Kidney (tissue), 14 donors: ENCODE results near the gene KCTD10. TPM values are rescaled to one million over a fixed set of nuclear protein-coding genes. Genes with fewer than 3 reads are reported as not detected.

Experiments used
- DNase-seq, 5 donors: peaks; one replicate each; pipeline ENCODE4 v3.0.0-alpha.2; 2013 to 2020
- FAIRE-seq: peaks from 2 replicates; lab custom pipeline; 2012; peaks lifted over from hg19 to GRCh38; lab: Jason Lieb, UNC
- H3K27ac ChIP-seq, 2 donors: one replicate each; pipeline ENCODE4 v1.7.0; 2013; ENCODE audit warnings: low read depth in 2 of 2, low read length in 2 of 2, inconsistent platforms in 1 of 2
- H3K27me3 ChIP-seq: one replicate; pipeline ENCODE4 v1.7.1; 2013; ENCODE audit warnings: low read length, inconsistent platforms; ENCODE audit not compliant: control insufficient read depth, insufficient read depth
- H3K36me3 ChIP-seq, 3 donors: one replicate each; pipeline versions ENCODE4 v1.7.0 to v1.7.1; 2013; ENCODE audit warnings: low read length in 3 of 3, control low read depth in 1 of 3, inconsistent platforms in 1 of 3; ENCODE audit not compliant: insufficient read depth in 3 of 3, control insufficient read depth in 2 of 3
- H3K4me1 ChIP-seq, 3 donors: one replicate each; pipeline versions ENCODE4 v1.7.0 to v1.7.1; 2013; ENCODE audit warnings: low read length in 3 of 3, inconsistent platforms in 1 of 3, low read depth in 1 of 3; ENCODE audit not compliant: control insufficient read depth in 2 of 3, insufficient read depth in 2 of 3
- H3K4me3 ChIP-seq, 3 donors: one replicate each; pipeline versions ENCODE4 v1.7.0 to v1.8.1; 2013; ENCODE audit warnings: low read length in 3 of 3, control low read depth in 1 of 3, inconsistent platforms in 1 of 3
- H3K9ac ChIP-seq, 3 donors: one replicate each; pipeline versions ENCODE4 v1.7.0 to v1.7.1; 2013; ENCODE audit warnings: low read length in 3 of 3, control low read depth in 1 of 3, inconsistent platforms in 1 of 3
- H3K9me3 ChIP-seq, 3 donors: one replicate each; pipeline versions ENCODE4 v1.7.0 to v1.7.1; 2013; ENCODE audit warnings: low read length in 3 of 3, control low read depth in 1 of 3, inconsistent platforms in 1 of 3; ENCODE audit not compliant: control insufficient read depth in 2 of 3, insufficient read depth in 1 of 3
- intact Hi-C: fragments of 100-400 bp; cut with DNase I; formaldehyde crosslinking; loops from one replicate; pipeline ENCODE4 v1.11.1; 2022
- polyA plus RNA-seq: library from polyadenylated mRNA; stranded (reverse); fragments of 350-450 nt; fragmentation: Illumina TruSeq; extraction: RNeasy Lipid Tissue Mini Kit (QIAGEN cat#74804); gene quantifications from one replicate; pipeline ENCODE4 v1.2.3, GENCODE V29; 2014; ENCODE audit warnings: low read depth, low replicate concordance; ENCODE audit not compliant: insufficient read depth
- total RNA-seq: library from RNA; stranded (reverse); fragmentation: NEBNext Ultra II Directional; extraction: Animal tissue kit (Norgen Biotek cat#: 25700); gene quantifications from one replicate; pipeline ENCODE4 v1.2.1, GENCODE V29; 2021
- TF ChIP-seq, protein P1 (sequence below): IDR thresholded peaks from 3 replicates; pipeline ENCODE4 v1.5.1; 2012; ENCODE audit warnings: mild to moderate bottlenecking, moderate library complexity, borderline replicate concordance; ENCODE audit not compliant: insufficient read depth; ENCODE audit errors: extremely low read depth
- donor health status: control.
- donor health status: control.
- donor health status: control.
- donor health status: control.
- donor health status: control.
- donor health status: DM: yes; HTN: yes; CAD: no.
- donor health status: Normal renal cell carcinoma (clear cell type).

The KCTD10 gene
- total and polyA plus RNA-seq, 2 donors from 2014 or later, result 23.6 to 72.1 TPM

DNA sequence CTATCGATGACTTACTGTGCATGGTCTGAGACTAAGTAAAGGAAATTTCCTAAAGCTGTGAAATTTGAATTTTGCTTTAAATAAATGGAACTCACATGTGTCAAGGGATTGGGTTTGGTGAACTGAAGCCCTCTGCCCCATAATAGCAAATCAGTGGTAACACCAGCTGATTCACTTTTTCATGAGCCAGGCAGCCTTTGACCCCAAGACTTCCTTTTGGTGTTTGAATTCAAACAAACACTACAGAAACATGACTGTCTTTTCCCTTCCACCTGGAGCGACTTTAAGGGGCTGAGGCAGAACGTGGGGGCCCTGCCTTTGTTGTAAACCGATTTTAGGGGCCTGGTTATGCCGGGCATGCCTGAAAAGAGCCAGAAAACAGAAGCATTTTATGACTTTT, 28.8 kb downstream of the KCTD10 start:
- Histone ChIP-seq H3K4me1 (peaks cover 0 to 4% (median 0%) of the 10 kb centered on the region in 3 donors), H3K36me3 (peaks cover 2 to 23% (median 20%) of the 10 kb centered on the region in 3 donors), H3K9me3 (no peaks in the 10 kb centered on the region)

GRCh38 chr12:109447482-109447881, 29.6 kb downstream of the KCTD10 start:
- Histone ChIP-seq H3K27me3 (no peaks in the 10 kb centered on the region), H3K9me3 (no peaks in the 10 kb centered on the region), H3K4me1 (peaks cover 0 to 4% (median 0%) of the 10 kb centered on the region in 3 donors), H3K36me3 (peaks cover 2 to 19% (median 16%) of the 10 kb centered on the region in 3 donors), H3K4me3 (no peak overlapping the region), H3K9ac (no peak overlapping the region), H3K27ac (no peak overlapping the region)
- intact Hi-C loops, result no loop called here
- TF ChIP-seq, protein P1, sequence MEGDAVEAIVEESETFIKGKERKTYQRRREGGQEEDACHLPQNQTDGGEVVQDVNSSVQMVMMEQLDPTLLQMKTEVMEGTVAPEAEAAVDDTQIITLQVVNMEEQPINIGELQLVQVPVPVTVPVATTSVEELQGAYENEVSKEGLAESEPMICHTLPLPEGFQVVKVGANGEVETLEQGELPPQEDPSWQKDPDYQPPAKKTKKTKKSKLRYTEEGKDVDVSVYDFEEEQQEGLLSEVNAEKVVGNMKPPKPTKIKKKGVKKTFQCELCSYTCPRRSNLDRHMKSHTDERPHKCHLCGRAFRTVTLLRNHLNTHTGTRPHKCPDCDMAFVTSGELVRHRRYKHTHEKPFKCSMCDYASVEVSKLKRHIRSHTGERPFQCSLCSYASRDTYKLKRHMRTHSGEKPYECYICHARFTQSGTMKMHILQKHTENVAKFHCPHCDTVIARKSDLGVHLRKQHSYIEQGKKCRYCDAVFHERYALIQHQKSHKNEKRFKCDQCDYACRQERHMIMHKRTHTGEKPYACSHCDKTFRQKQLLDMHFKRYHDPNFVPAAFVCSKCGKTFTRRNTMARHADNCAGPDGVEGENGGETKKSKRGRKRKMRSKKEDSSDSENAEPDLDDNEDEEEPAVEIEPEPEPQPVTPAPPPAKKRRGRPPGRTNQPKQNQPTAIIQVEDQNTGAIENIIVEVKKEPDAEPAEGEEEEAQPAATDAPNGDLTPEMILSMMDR, result no peak
- FAIRE-seq (no peak), DNase-seq (no peak)

More for the DNA sequence above, 28.8 kb downstream of the KCTD10 start:
- Histone ChIP-seq H3K27ac (no peak overlapping the region), H3K4me3 (no peak overlapping the region), H3K27me3 (no peaks in the 10 kb centered on the region), H3K9ac (no peak overlapping the region)
- TF ChIP-seq, protein P1, result no peak
- intact Hi-C loops, result no loop called here
- FAIRE-seq, result no peak
- DNase-seq, result no peak

DNA sequence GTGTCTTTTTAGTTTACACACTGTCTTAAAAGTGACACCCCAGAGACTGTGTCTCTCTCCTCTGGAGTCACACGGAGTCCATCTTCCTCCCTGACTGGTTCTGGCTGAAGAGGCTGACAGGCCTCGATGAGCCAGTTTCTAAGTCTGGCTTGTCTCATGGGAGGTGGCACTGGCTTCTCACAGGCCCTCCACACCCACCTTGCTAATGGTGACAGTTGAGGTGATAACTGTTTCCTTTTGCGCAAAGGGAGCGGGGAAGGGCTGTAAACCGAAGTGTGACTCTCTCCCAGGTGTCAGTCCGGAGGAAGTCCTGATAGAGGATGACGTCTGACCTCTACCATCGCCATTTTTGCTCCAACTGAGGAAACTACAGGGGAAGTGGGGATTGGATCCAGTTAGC, 30.2 kb downstream of the KCTD10 start:
- peaks cover 0 to 4% (median 0%) of the 10 kb centered on the region in 3 donors for H3K4me1 ChIP-seq
- no peak overlapping the region for H3K4me3 ChIP-seq
- H3K36me3 ChIP-seq, result peaks cover 2 to 17% (median 12%) of the 10 kb centered on the region in 3 donors
- H3K27me3 ChIP-seq, result no peaks in the 10 kb centered on the region
- FAIRE-seq (no peak), DNase-seq (no peak)
- intact Hi-C loops, result no loop called here
- TF ChIP-seq, protein P1, result no peak
- no peak overlapping the region for H3K27ac ChIP-seq
- no peaks in the 10 kb centered on the region for H3K9me3 ChIP-seq
- H3K9ac ChIP-seq, result no peak overlapping the region

- FAIRE-seq, result no peak
- H3K36me3 ChIP-seq, result peaks cover 2 to 15% (median 9%) of the 10 kb centered on the region in 3 donors
These were observed 31.9 kb downstream of the KCTD10 start for GRCh38 chr12:109445191-109445609.

More at GRCh38 chr12:109445191-109445609, 31.9 kb downstream of the KCTD10 start:
- H3K4me3 ChIP-seq, result no peak overlapping the region
- H3K4me1 ChIP-seq, result no peaks in the 10 kb centered on the region
- intact Hi-C loops, result no loop called here
- no peaks in the 10 kb centered on the region for H3K9me3 ChIP-seq
- H3K9ac ChIP-seq, result no peak overlapping the region
- TF ChIP-seq, protein P1, result no peak
- H3K27me3 ChIP-seq, result no peaks in the 10 kb centered on the region
- H3K27ac ChIP-seq, result peak overlapping the region in 1 of 2 donors; percentile 54
- peak in 2 of 5 donors; percentile 26 to 63 for DNase-seq
